Smooth muscle cell (in vitro differentiated cells): ENCODE data around the gene PDE1A. TPM values are rescaled to one million over a fixed set of nuclear protein-coding genes. Genes with fewer than 3 reads are reported as not detected.

Experiments
- DNase-seq: peaks from one replicate; lab custom pipeline; 2025; ENCODE audit not compliant: unreplicated experiment; lab: John Stamatoyannopoulos, UW
- H2AFZ ChIP-seq: fragments of 200-600 bp; sonication (generic); 2 replicates; pipeline ENCODE4 v1.6.0; 2016; ENCODE audit warnings: antibody characterized with exemption, low read depth, mild to moderate bottlenecking
- H3F3A ChIP-seq: fragments of 200-600 bp; sonication (generic); 2 replicates; pipeline ENCODE4 v1.6.0; 2017; ENCODE audit warnings: antibody characterized with exemption, low read depth
- H3K27ac ChIP-seq: fragments of 200-600 bp; sonication (generic); 2 replicates; pipeline ENCODE4 v1.5.1; 2016; ENCODE audit warnings: low read depth, mild to moderate bottlenecking
- H3K27me3 ChIP-seq: fragments of 200-600 bp; sonication (generic); 2 replicates; pipeline ENCODE4 v1.6.1; 2016; ENCODE audit warnings: low read depth, mild to moderate bottlenecking
- H3K36me3 ChIP-seq: fragments of 200-600 bp; sonication (generic); 2 replicates; pipeline ENCODE4 v1.5.1; 2016; ENCODE audit warnings: low read depth
- H3K4me1 ChIP-seq: fragments of 200-600 bp; sonication (generic); 2 replicates; pipeline ENCODE4 v1.5.1; 2016; ENCODE audit warnings: low read depth
- H3K4me2 ChIP-seq: fragments of 200-600 bp; sonication (generic); 2 replicates; pipeline ENCODE4 v1.6.0; 2016; ENCODE audit warnings: mild to moderate bottlenecking
- H3K4me3 ChIP-seq: fragments of 200-600 bp; sonication (generic); 2 replicates; pipeline ENCODE4 v1.5.1; 2016; ENCODE audit warnings: mild to moderate bottlenecking
- H3K79me2 ChIP-seq: fragments of 200-600 bp; sonication (generic); 2 replicates; pipeline ENCODE4 v1.6.0; 2016; ENCODE audit warnings: low read depth, mild to moderate bottlenecking
- H3K9ac ChIP-seq: fragments of 200-600 bp; sonication (generic); 2 replicates; pipeline ENCODE4 v1.6.0; 2016; ENCODE audit warnings: low read depth
- H3K9me3 ChIP-seq: fragments of 200-600 bp; sonication (generic); replicated peaks from 2 replicates; pipeline ENCODE4 v1.5.1; 2016; ENCODE audit warnings: low read depth
- H4K20me1 ChIP-seq: fragments of 200-600 bp; sonication (generic); 2 replicates; pipeline ENCODE4 v1.6.0; 2016; ENCODE audit warnings: low read depth
- WGBS: methylation state at CpG from one replicate; pipeline ENCODE4 v1.1.7; 2016; ENCODE audit warnings: low lambda C conversion rate; 5-methylcytosine and 5-hydroxymethylcytosine counted together
- polyA plus RNA-seq: library from polyadenylated mRNA; unstranded; fragments of >200 nt; fragmentation: Nextera tagmentation; extraction: Ambion mirVana; gene quantifications from 2 replicates; pipeline ENCODE4 v1.2.1, GENCODE V29; 2016
- total RNA-seq: library from RNA; depleted of rRNA; stranded (reverse); fragments of >200 nt; gene quantifications from 2 replicates; pipeline ENCODE4 v1.2.3, GENCODE V29; 2014
- TF ChIP-seq, protein P1 (sequence below): fragments of 200-600 bp; sonication (generic); IDR thresholded peaks from 2 replicates; pipeline ENCODE4 v1.5.1; 2017; ENCODE audit warnings: borderline replicate concordance, mild to moderate bottlenecking, antibody characterized with exemption; ENCODE audit not compliant: insufficient read depth, poor library complexity, severe bottlenecking

The PDE1A gene
- total and polyA plus RNA-seq, 2 experiments from 2014 or later, result 0.58 to 0.96 TPM

DNA sequence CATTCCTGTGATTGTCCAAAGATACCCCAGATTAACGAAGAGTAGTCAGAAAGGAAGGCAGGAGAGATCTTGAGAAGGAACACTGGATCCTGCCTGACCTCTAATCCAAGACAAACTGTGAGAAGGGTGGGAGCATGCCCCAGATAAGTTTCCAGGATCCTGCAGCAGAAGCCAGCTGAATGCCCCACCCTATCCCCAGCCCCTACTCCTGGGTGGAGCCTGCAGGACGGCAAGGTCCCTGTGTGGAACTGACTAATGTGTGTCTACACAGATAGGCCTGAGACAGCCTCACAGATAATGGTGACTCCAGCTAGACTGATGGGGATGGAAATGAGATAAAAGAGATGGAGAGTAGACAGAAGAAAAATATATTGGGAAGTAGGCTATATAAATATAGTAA is 174.3 kb downstream of the PDE1A start:
- WGBS, result 89% methylated on average over 2 of the region's 2 CpGs
- no peak overlapping the region for H3K9ac ChIP-seq
- DNase-seq, result no peak
- H3F3A ChIP-seq, result no peaks in the 10 kb centered on the region
- H3K79me2 ChIP-seq, result no peaks in the 10 kb centered on the region
- no peak overlapping the region for H3K4me2 ChIP-seq
- H2AFZ ChIP-seq, result no peak overlapping the region
- H3K4me1 ChIP-seq, result no peaks in the 10 kb centered on the region
- no peak overlapping the region for H3K4me3 ChIP-seq
- H3K9me3 ChIP-seq, result no peaks in the 10 kb centered on the region
- no peaks in the 10 kb centered on the region for H3K36me3 ChIP-seq
- TF ChIP-seq, protein P1, sequence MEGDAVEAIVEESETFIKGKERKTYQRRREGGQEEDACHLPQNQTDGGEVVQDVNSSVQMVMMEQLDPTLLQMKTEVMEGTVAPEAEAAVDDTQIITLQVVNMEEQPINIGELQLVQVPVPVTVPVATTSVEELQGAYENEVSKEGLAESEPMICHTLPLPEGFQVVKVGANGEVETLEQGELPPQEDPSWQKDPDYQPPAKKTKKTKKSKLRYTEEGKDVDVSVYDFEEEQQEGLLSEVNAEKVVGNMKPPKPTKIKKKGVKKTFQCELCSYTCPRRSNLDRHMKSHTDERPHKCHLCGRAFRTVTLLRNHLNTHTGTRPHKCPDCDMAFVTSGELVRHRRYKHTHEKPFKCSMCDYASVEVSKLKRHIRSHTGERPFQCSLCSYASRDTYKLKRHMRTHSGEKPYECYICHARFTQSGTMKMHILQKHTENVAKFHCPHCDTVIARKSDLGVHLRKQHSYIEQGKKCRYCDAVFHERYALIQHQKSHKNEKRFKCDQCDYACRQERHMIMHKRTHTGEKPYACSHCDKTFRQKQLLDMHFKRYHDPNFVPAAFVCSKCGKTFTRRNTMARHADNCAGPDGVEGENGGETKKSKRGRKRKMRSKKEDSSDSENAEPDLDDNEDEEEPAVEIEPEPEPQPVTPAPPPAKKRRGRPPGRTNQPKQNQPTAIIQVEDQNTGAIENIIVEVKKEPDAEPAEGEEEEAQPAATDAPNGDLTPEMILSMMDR, result no peak
- no peaks in the 10 kb centered on the region for H4K20me1 ChIP-seq
- H3K27me3 ChIP-seq, result no peaks in the 10 kb centered on the region
- no peak overlapping the region for H3K27ac ChIP-seq

DNA sequence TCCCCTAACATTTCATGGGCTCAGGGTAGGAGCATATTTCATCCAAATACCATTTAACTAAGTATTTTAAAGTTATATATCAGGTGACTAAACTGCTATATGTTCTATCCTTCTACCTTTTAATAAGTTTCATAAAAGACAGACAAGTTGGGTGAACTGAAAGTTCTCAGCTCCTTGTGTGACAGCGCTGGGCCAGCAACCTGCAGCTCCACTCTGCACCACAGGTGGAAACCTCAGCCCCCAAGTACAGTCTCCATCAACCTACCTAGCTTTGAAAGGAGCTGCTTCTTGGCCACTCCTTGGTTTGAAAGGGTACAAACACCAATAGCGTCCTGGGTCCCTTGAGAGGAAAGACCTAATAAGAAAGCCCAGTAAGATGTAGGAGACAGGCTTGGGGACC is 177.9 kb downstream of the PDE1A start:
- DNase-seq, result no peak

DNA sequence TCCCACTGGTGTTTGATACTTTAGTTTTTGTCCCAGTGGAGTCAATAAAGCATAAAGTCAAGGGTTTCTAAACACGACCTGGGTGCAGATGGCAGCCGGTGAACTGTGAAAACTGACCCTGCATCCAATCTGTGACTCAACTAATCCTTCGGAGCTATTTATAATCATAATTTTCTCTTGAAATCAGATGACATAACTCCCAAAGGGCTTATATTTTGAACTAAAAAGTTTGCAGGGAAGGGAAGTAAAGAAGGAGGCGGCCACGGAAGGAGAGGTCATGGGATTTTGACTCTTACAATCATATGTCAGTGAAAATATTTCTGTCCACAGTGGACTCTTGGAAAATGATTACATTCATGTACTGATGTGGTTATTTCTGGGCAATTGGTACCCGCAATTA is 178.5 kb downstream of the PDE1A start:
- Histone ChIP-seq H3K4me2 (no peak overlapping the region), H3K9me3 (no peaks in the 10 kb centered on the region), H3K27ac (no peak overlapping the region), H3K27me3 (no peaks in the 10 kb centered on the region), H2AFZ (no peak overlapping the region), H3K4me3 (no peak overlapping the region), H3F3A (no peaks in the 10 kb centered on the region), H3K9ac (no peak overlapping the region), H3K4me1 (no peaks in the 10 kb centered on the region), H3K36me3 (no peaks in the 10 kb centered on the region), H3K79me2 (no peaks in the 10 kb centered on the region), H4K20me1 (no peaks in the 10 kb centered on the region)
- DNase-seq, result no peak
- WGBS, result 92% methylated on average over 6 of the region's 6 CpGs
- TF ChIP-seq, protein P1, result no peak

More for the DNA sequence above, 177.9 kb downstream of the PDE1A start:
- H2AFZ ChIP-seq, result no peak overlapping the region
- no peak overlapping the region for H3K4me3 ChIP-seq
- no peaks in the 10 kb centered on the region for H3K36me3 ChIP-seq
- H3K9me3 ChIP-seq, result no peaks in the 10 kb centered on the region
- TF ChIP-seq, protein P1, result no peak
- H3K9ac ChIP-seq, result no peak overlapping the region
- no peak overlapping the region for H3K27ac ChIP-seq
- no peak overlapping the region for H3K4me2 ChIP-seq
- WGBS, result 98% methylated on average over 2 of the region's 2 CpGs
- H3K4me1 ChIP-seq, result no peaks in the 10 kb centered on the region
- H4K20me1 ChIP-seq, result no peaks in the 10 kb centered on the region
- no peaks in the 10 kb centered on the region for H3K27me3 ChIP-seq
- H3F3A ChIP-seq, result no peaks in the 10 kb centered on the region
- H3K79me2 ChIP-seq, result no peaks in the 10 kb centered on the region

DNA sequence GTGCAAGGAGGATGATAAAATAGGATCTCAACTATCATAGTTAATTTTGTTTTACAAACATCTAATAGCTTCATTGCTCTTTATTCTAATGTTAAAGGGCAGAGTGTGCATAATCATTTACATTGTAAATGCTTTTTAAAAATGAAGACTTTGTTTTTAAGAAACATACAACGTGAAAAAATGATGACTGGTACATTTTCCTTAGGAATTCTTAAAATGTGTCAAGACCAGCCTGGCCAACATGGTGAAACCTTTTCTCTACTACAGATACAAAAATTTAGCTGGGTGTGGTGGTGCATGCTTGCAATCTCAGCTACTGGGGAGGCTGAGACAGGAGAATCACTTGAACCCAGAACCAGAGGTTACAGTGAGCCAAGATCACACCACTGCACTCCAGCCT is 179.0 kb downstream of the PDE1A start:
- Histone ChIP-seq H3K79me2 (no peaks in the 10 kb centered on the region), H3K4me1 (peaks cover 2% of the 10 kb centered on the region), H3K4me2 (no peak overlapping the region), H3K27ac (no peak overlapping the region), H4K20me1 (no peaks in the 10 kb centered on the region), H3F3A (no peaks in the 10 kb centered on the region), H3K9me3 (no peaks in the 10 kb centered on the region), H3K9ac (no peak overlapping the region), H3K4me3 (no peak overlapping the region), H2AFZ (no peak overlapping the region), H3K27me3 (no peaks in the 10 kb centered on the region), H3K36me3 (no peaks in the 10 kb centered on the region)
- DNase-seq, result no peak
- 83% methylated on average over 1 of the region's 1 CpG for WGBS
- TF ChIP-seq, protein P1, result no peak
